GM23338 (cell line): ENCODE measurements around the gene MRPS15. TPM values are rescaled to one million over a fixed set of nuclear protein-coding genes. Genes with fewer than 3 reads are reported as not detected.

Source experiments
- ATAC-seq: fragments of 200-7000 bp; cut with Tn5 transposase; 3 replicates; pipeline ENCODE4 v1.9.1; 2020
- DNase-seq: peaks from one replicate; pipeline ENCODE4 v3.0.0-alpha.2; 2015; ENCODE audit warnings: low spot score
- H2AFZ ChIP-seq: fragments of 200-600 bp; sonication (generic); 2 replicates; pipeline ENCODE4 v1.8.0; 2016; ENCODE audit warnings: antibody characterized with exemption, mild to moderate bottlenecking, moderate library complexity
- H3F3A ChIP-seq: fragments of 200-600 bp; sonication (generic); replicated peaks from 2 replicates; pipeline ENCODE4 v1.8.0; 2017; ENCODE audit warnings: antibody characterized with exemption, mixed run types, low read depth
- H3K27ac ChIP-seq: fragments of 200-600 bp; sonication (generic); 2 replicates; pipeline ENCODE4 v1.6.1; 2016; ENCODE audit warnings: low read depth
- H3K27me3 ChIP-seq: fragments of 200-600 bp; sonication (generic); 2 replicates; pipeline ENCODE4 v1.8.0; 2016; ENCODE audit warnings: mild to moderate bottlenecking, mixed run types, moderate library complexity; ENCODE audit not compliant: insufficient read depth
- H3K36me3 ChIP-seq: fragments of 200-600 bp; sonication (generic); 2 replicates; pipeline ENCODE4 v1.8.0; 2016; ENCODE audit warnings: mild to moderate bottlenecking; ENCODE audit not compliant: insufficient read depth
- H3K4me1 ChIP-seq: fragments of 200-600 bp; sonication (generic); 2 replicates; pipeline ENCODE4 v1.8.0; 2016; ENCODE audit warnings: mild to moderate bottlenecking, moderate library complexity; ENCODE audit not compliant: insufficient read depth
- H3K4me2 ChIP-seq: fragments of 200-600 bp; sonication (generic); 2 replicates; pipeline ENCODE4 v1.7.1; 2017; ENCODE audit warnings: mixed run types
- H3K4me3 ChIP-seq: fragments of 200-600 bp; sonication (generic); 2 replicates; pipeline ENCODE4 v1.6.1; 2016; ENCODE audit warnings: mixed run types
- H3K79me2 ChIP-seq: fragments of 200-600 bp; sonication (generic); replicated peaks from 2 replicates; pipeline ENCODE4 v1.8.0; 2017; ENCODE audit warnings: mild to moderate bottlenecking; ENCODE audit not compliant: insufficient read depth
- H3K9me2 ChIP-seq: fragments of 200-600 bp; sonication (generic); 2 replicates; pipeline ENCODE4 v1.8.0; 2017; ENCODE audit not compliant: insufficient read depth
- H4K20me1 ChIP-seq: fragments of 200-600 bp; sonication (generic); replicated peaks from 2 replicates; pipeline ENCODE4 v1.8.0; 2017; ENCODE audit warnings: mild to moderate bottlenecking; ENCODE audit not compliant: insufficient read depth
- H3K27ac Mint-ChIP-seq: 2 replicates; pipeline ENCODE4 v1.8.0; 2020; ENCODE audit warnings: inconsistent platforms, mild to moderate bottlenecking, moderate library complexity, mixed read lengths
- H3K27me3 Mint-ChIP-seq: 3 replicates; pipeline ENCODE4 v1.8.0; 2022; ENCODE audit warnings: low read depth, mild to moderate bottlenecking, moderate library complexity, mixed read lengths, inconsistent platforms; ENCODE audit not compliant: insufficient read depth, poor library complexity
- H3K36me3 Mint-ChIP-seq: 3 replicates; pipeline ENCODE4 v1.8.0; 2021; ENCODE audit warnings: low read depth, mild to moderate bottlenecking, inconsistent platforms, moderate library complexity, mixed read lengths
- H3K4me1 Mint-ChIP-seq: 3 replicates; pipeline ENCODE4 v1.8.0; 2020; ENCODE audit warnings: mild to moderate bottlenecking, inconsistent platforms, mixed read lengths
- H3K4me3 Mint-ChIP-seq: 3 replicates; pipeline ENCODE4 v1.8.0; 2021; ENCODE audit warnings: moderate library complexity, mild to moderate bottlenecking, inconsistent platforms, mixed read lengths
- H3K9me3 Mint-ChIP-seq: 3 replicates; pipeline ENCODE4 v1.8.0; 2020; ENCODE audit warnings: moderate library complexity, mild to moderate bottlenecking, inconsistent platforms, mixed read lengths
- ETS1 ChIP-seq: IDR thresholded peaks from 2 replicates; pipeline ENCODE4 v1.6.1; 2016; ENCODE audit warnings: antibody characterized with exemption
- EZH2phosphoT487 ChIP-seq: fragments of 200-600 bp; sonication (generic); IDR thresholded peaks from one replicate; pipeline ENCODE4 v1.8.1; 2018; ENCODE audit warnings: antibody characterized with exemption; ENCODE audit not compliant: unreplicated experiment
- JUNB ChIP-seq: IDR thresholded peaks from one replicate; pipeline ENCODE4 v1.6.1; 2016; ENCODE audit warnings: antibody characterized with exemption; ENCODE audit not compliant: unreplicated experiment
- STAT1 ChIP-seq: IDR thresholded peaks from one replicate; pipeline ENCODE4 v1.6.1; 2016; ENCODE audit warnings: antibody characterized with exemption; ENCODE audit not compliant: unreplicated experiment
- ZNF462 ChIP-seq: fragments of 250-450 bp; sonication (Bioruptor Pico); IDR thresholded peaks from 2 replicates; pipeline ENCODE4 v1.5.0; 2020; ENCODE audit warnings: mild to moderate bottlenecking, moderate library complexity
- polyA plus RNA-seq: library from polyadenylated mRNA; unstranded; fragments of >200 nt; fragmentation: Nextera tagmentation; extraction: Ambion mirVana; gene quantifications from 2 replicates; pipeline ENCODE4 v1.2.1, GENCODE V29; 2016
- total RNA-seq: library from RNA; depleted of rRNA; stranded (reverse); fragments of >200 nt; shearing (Covaris generic); gene quantifications from 2 replicates; pipeline ENCODE4 v1.2.3, GENCODE V29; 2014

MRPS15 gene
- total and polyA plus RNA-seq, 2 experiments from 2014 or later: 105 to 311 TPM

DNA sequence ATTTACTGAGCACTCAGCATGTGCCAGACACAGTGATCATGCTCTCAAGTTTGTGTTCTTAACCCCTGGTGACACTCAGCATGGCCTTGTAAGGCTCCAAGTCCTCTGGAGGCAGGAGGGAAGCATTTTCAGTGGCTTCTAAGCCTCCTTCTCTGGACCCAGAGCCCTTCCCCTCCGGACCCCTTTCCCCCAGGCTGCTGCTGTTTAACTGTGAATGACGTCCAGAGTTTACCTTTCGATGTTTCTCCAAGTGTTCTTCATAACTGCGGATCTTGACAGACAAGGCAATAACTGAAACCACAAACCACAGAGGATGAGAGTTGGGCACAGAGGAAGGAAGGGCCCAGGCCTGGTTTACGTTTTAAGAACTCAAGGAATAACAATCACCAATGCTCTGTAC lies 6.5 kb downstream of the MRPS15 start:
- ATAC-seq: no peak
- Mint-ChIP-seq H3K36me3 (peaks cover 71% of the 10 kb centered on the region), H3K4me3 (no peak overlapping the region), H3K27me3 (no peaks in the 10 kb centered on the region), H3K9me3 (no peaks in the 10 kb centered on the region), H3K4me1 (peaks cover 2% of the 10 kb centered on the region; the same call in 2 of the 3 replicates), H3K27ac (no peak overlapping the region)
- TF ChIP-seq STAT1 (no peak), JUNB (no peak), ETS1 (no peak), ZNF462 (CRISPR knock-in tag) (no peak), EZH2phosphoT487 (no peak)
- no peaks in the 10 kb centered on the region for H3K4me1 ChIP-seq
- H3K27me3 ChIP-seq: no peaks in the 10 kb centered on the region
- no peak for DNase-seq
- H4K20me1 ChIP-seq: no peaks in the 10 kb centered on the region; the same call in none of the 2 replicates
- no peaks in the 10 kb centered on the region for H3K9me2 ChIP-seq
- no peaks in the 10 kb centered on the region for H3F3A ChIP-seq
- H3K36me3 ChIP-seq: peaks cover 28% of the 10 kb centered on the region
- H3K4me2 ChIP-seq: no peak overlapping the region
- H3K79me2 ChIP-seq: peaks cover under 1% of the 10 kb centered on the region; the same call in 1 of the 2 replicates
- H2AFZ ChIP-seq: no peak overlapping the region
- no peak overlapping the region for H3K4me3 ChIP-seq
- no peak overlapping the region for H3K27ac ChIP-seq
